A549 (cell line): ENCODE measurements around the gene CAMK1G.

Experiments
- CHD2 ChIP-seq: fragments of 150-350 bp; IDR thresholded peaks from 2 replicates; pipeline ENCODE4 v1.6.1; 2014; ENCODE audit warnings: low read length; ENCODE audit not compliant: partially characterized antibody
- ESRRA ChIP-seq: fragments of 150-350 bp; IDR thresholded peaks from 2 replicates; pipeline ENCODE4 v1.6.1; 2014; ENCODE audit warnings: mild to moderate bottlenecking, low read length, borderline replicate concordance
- HOXA7 ChIP-seq: fragments of 250-450 bp; sonication (Bioruptor Pico); IDR thresholded peaks from 2 replicates; pipeline ENCODE4 v1.5.0; 2020; ENCODE audit warnings: mild to moderate bottlenecking, moderate library complexity
- KDM1A ChIP-seq: fragments of 200-600 bp; sonication (generic); IDR thresholded peaks from 2 replicates; pipeline ENCODE4 v1.6.1; 2016; ENCODE audit warnings: low read depth, mild to moderate bottlenecking
- PHF8 ChIP-seq: fragments of 200-600 bp; sonication (generic); IDR thresholded peaks from 2 replicates; pipeline ENCODE4 v1.6.1; 2016; ENCODE audit warnings: low read depth, mild to moderate bottlenecking, antibody characterized with exemption, moderate library complexity, borderline replicate concordance
- POLR2A ChIP-seq: IDR thresholded peaks from 2 replicates; pipeline ENCODE4 v1.6.1; 2012; ENCODE audit warnings: mild to moderate bottlenecking, low read length
- RAD21 ChIP-seq, 2 experiments: fragments of >200 bp in 1 of 2; sonication (Bioruptor Twin) in 1 of 2; formaldehyde crosslinking in 1 of 2; IDR thresholded peaks in 1 of 2; conservative IDR thresholded peaks in 1 of 2; 2 replicates in 1 of 2; 3 replicates in 1 of 2; pipeline ENCODE4 v1.6.1; 2012 to 2018; ENCODE audit warnings: inconsistent platforms in 1 of 2
- RCOR1 ChIP-seq: fragments of 150-350 bp; IDR thresholded peaks from 2 replicates; pipeline ENCODE4 v1.6.1; 2014; ENCODE audit warnings: antibody characterized with exemption, low read length, low read depth
- RFX5 ChIP-seq: fragments of 450-650 bp; IDR thresholded peaks from 2 replicates; pipeline ENCODE4 v1.7.1; 2014; ENCODE audit warnings: antibody characterized with exemption, mild to moderate bottlenecking, moderate library complexity
- SREBF2 ChIP-seq: fragments of 450-650 bp; IDR thresholded peaks from 2 replicates; pipeline ENCODE4 v1.6.1; 2014; ENCODE audit warnings: mild to moderate bottlenecking, moderate library complexity
- ZSCAN20 ChIP-seq: fragments of 250-450 bp; sonication (Bioruptor Pico); IDR thresholded peaks from 2 replicates; pipeline ENCODE4 v1.8.0; 2022; ENCODE audit warnings: mild to moderate bottlenecking, moderate library complexity
- TF ChIP-seq, protein P1 (sequence below): IDR thresholded peaks from 2 replicates; pipeline ENCODE4 v1.6.1; 2012
- TF ChIP-seq, protein P2 (sequence below): fragments of >200 bp; sonication (Bioruptor Twin); formaldehyde crosslinking; IDR thresholded peaks from 3 replicates; pipeline ENCODE4 v1.5.1; 2016
- TF ChIP-seq, protein P3 (sequence below): fragments of 450-650 bp; IDR thresholded peaks from 2 replicates; pipeline ENCODE4 v1.6.1; 2014; ENCODE audit warnings: antibody characterized with exemption

DNA sequence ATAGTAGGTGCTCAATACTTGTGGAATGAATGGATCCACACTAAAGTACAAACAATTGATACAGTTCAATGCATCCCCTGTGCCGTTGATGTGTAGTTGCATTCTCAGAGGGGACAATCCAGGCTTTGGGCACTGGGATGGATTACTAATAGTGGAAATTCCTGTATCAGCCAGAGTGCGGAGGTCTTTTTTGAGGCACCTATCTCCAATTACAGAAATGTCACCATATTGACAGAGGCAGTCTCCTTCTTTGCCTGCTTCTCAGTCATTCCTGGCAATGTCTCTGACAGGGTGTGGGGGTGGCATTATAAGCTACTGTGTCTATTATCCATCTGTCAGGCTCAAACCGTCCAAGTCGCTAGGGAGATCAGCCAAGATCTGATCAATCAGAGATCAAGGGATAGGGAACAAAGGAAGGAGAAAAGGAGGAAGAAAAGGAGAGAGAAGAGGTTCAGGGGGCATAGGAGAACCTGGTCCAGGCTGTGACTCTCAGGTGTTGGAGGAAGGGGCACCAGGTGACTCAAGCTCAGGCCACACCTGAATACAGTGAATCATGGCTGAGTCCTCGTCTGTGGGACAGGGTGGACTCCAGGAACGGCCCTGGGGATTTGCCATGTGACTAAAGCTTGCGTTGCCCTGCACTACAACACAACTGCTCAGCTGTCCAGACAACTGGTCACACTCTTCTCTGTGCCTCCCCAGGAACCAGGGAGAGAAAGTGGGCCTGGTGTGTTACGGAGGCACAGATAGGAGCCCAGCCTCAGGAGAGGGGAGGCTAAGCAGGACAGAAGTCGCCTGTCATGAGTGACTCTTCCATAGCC, 72.1 kb downstream of the CAMK1G start:
- TF ChIP-seq, protein P1, sequence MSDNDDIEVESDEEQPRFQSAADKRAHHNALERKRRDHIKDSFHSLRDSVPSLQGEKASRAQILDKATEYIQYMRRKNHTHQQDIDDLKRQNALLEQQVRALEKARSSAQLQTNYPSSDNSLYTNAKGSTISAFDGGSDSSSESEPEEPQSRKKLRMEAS = no peak
- no peak for TF ChIP-seq PHF8
- TF ChIP-seq, protein P2, sequence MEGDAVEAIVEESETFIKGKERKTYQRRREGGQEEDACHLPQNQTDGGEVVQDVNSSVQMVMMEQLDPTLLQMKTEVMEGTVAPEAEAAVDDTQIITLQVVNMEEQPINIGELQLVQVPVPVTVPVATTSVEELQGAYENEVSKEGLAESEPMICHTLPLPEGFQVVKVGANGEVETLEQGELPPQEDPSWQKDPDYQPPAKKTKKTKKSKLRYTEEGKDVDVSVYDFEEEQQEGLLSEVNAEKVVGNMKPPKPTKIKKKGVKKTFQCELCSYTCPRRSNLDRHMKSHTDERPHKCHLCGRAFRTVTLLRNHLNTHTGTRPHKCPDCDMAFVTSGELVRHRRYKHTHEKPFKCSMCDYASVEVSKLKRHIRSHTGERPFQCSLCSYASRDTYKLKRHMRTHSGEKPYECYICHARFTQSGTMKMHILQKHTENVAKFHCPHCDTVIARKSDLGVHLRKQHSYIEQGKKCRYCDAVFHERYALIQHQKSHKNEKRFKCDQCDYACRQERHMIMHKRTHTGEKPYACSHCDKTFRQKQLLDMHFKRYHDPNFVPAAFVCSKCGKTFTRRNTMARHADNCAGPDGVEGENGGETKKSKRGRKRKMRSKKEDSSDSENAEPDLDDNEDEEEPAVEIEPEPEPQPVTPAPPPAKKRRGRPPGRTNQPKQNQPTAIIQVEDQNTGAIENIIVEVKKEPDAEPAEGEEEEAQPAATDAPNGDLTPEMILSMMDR = no peak
- no peak for TF ChIP-seq ESRRA
- TF ChIP-seq, protein P3, sequence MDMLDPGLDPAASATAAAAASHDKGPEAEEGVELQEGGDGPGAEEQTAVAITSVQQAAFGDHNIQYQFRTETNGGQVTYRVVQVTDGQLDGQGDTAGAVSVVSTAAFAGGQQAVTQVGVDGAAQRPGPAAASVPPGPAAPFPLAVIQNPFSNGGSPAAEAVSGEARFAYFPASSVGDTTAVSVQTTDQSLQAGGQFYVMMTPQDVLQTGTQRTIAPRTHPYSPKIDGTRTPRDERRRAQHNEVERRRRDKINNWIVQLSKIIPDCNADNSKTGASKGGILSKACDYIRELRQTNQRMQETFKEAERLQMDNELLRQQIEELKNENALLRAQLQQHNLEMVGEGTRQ = no peak
- TF ChIP-seq KDM1A = no peak
- TF ChIP-seq ZSCAN20 = no peak
- TF ChIP-seq HOXA7 (CRISPR knock-in tag) = no peak
- no peak for TF ChIP-seq RCOR1
- no peak for TF ChIP-seq CHD2
- no peak for TF ChIP-seq POLR2A
- TF ChIP-seq RFX5 = no peak
- no peak for TF ChIP-seq RAD21 (conservative IDR thresholded peaks at IDR 0.05 in 1 of 2, IDR thresholded peaks at IDR 0.05 in 1 of 2)
- TF ChIP-seq SREBF2 = no peak
